Bronchial epithelial cell (primary cell): ENCODE measurements around the gene HSD17B11. TPM values are rescaled to one million over a fixed set of nuclear protein-coding genes. Genes with fewer than 3 reads are reported as not detected.
A peak's percentile ranks its signal among the peaks of the same experiment; 100 is the strongest.
"Not testable (repeated sequence)": the region's sequence is repeated elsewhere in the genome, so short reads cannot be mapped to it uniquely, and the experiment has no call there.

Source experiments
- DNase-seq: peaks from one replicate; pipeline ENCODE4 v3.0.0-alpha.2; 2010; ENCODE audit warnings: low read depth
- FAIRE-seq: peaks from 2 replicates; lab custom pipeline; 2011; peaks lifted over from hg19 to GRCh38; lab: Jason Lieb, UNC
- H3K27me3 ChIP-seq: 2 replicates; pipeline ENCODE4 v1.5.1; 2011; ENCODE audit warnings: low read length; ENCODE audit not compliant: control insufficient read depth, insufficient read depth
- H3K36me3 ChIP-seq: 2 replicates; pipeline ENCODE4 v1.5.1; 2011; ENCODE audit warnings: low read length; ENCODE audit not compliant: control insufficient read depth, insufficient read depth
- H3K4me3 ChIP-seq: 2 replicates; pipeline ENCODE4 v1.5.1; 2011; ENCODE audit warnings: mild to moderate bottlenecking, low read depth, low read length, control low read depth
- total RNA-seq: library from RNA; depleted of rRNA; stranded (reverse); fragments of >200 nt; gene quantifications from 2 replicates; pipeline ENCODE4 v1.2.1, GENCODE V29; 2014
- TF ChIP-seq, protein P1 (sequence below): IDR thresholded peaks from 2 replicates; pipeline ENCODE4 v1.5.1; 2011; ENCODE audit warnings: mild to moderate bottlenecking, moderate library complexity, low read length, control low read depth, inconsistent platforms; ENCODE audit not compliant: insufficient read depth, severe bottlenecking

HSD17B11 gene
- total RNA-seq, 1 donor from 2014 or later: 1.8 TPM

DNA sequence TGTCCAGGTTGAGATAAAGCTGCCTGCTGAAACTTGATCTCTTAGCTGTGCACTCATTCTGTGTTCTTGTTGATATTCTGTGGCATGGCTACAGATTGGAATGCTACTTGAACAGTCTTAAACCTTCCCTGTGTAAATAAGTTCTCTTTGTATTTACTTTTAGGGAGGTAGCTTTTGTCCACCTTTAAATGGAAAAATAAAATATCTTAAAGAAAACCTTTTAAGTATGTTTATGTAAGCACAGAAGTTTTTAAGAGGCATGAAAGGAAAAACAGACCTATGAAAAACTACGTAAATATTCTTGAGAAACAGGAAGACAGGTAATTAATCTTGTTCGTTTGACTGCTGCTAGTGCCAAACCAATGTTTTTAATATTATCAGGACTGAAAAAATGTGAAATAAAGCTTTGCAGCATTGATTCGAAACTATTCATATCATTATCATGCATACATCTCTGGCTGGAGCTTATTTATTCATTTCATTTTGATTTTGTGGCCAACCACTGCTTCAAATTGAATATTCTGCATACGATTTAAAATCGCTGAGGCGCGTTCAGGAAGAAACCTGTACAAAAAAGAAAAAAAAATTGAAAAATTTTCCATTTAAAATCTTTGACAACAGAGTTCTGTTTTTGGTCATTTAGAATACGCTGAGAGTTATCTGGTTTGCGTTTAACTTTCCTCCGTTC is 86.1 kb downstream of the HSD17B11 start:
- Histone ChIP-seq H3K36me3 (no peaks in the 10 kb centered on the region), H3K27me3 (no peaks in the 10 kb centered on the region), H3K4me3 (peak overlapping the region; percentile 21)
- TF ChIP-seq, protein P1, sequence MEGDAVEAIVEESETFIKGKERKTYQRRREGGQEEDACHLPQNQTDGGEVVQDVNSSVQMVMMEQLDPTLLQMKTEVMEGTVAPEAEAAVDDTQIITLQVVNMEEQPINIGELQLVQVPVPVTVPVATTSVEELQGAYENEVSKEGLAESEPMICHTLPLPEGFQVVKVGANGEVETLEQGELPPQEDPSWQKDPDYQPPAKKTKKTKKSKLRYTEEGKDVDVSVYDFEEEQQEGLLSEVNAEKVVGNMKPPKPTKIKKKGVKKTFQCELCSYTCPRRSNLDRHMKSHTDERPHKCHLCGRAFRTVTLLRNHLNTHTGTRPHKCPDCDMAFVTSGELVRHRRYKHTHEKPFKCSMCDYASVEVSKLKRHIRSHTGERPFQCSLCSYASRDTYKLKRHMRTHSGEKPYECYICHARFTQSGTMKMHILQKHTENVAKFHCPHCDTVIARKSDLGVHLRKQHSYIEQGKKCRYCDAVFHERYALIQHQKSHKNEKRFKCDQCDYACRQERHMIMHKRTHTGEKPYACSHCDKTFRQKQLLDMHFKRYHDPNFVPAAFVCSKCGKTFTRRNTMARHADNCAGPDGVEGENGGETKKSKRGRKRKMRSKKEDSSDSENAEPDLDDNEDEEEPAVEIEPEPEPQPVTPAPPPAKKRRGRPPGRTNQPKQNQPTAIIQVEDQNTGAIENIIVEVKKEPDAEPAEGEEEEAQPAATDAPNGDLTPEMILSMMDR: no peak
- DNase-seq (peak; percentile 80), FAIRE-seq (no peak)

DNA sequence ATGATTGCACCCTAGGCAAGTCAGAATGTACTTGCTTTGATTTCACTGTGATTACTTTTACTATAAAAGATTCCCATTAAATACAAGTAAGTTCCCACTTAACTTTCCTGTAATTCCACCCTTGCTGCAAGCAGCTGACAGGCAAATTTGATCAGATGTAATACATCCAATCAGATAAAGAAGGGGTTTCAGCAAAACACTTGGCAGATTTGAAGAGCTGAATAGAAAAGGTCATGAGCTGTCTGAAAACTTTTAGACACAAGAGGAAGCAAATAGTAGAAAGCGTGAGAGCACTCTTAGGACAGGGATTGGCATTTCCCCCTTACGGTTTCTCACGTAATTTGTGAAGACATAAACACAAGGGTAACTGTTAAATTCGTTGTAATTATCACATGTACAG is 91.1 kb downstream of the HSD17B11 start:
- no peaks in the 10 kb centered on the region for H3K36me3 ChIP-seq
- FAIRE-seq: no peak
- no peaks in the 10 kb centered on the region for H3K27me3 ChIP-seq
- H3K4me3 ChIP-seq: no peak overlapping the region
- no peak for DNase-seq
- TF ChIP-seq, protein P1: no peak

DNA sequence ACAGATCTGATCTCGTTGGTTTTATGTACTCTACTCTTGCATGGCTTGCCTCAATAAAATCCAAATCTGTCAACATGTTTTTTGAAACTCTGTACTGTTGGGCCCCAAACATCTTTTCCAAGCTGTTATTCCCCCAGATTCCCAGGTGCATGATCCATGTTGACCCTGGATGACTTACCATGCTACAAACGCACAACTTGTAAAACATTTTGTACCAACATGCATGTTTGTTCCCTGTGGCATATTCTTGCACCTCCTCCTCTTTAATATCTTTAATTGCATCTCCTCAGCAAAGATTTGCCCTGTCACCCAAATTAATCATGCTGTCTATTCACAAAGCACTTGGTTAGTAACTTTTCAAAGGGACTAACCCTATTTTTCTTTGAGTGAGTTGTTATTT is 92.6 kb downstream of the HSD17B11 start:
- FAIRE-seq (no peak), DNase-seq (no peak)
- Histone ChIP-seq H3K4me3 (no peak overlapping the region), H3K36me3 (no peaks in the 10 kb centered on the region), H3K27me3 (no peaks in the 10 kb centered on the region)
- TF ChIP-seq, protein P1: no peak

DNA sequence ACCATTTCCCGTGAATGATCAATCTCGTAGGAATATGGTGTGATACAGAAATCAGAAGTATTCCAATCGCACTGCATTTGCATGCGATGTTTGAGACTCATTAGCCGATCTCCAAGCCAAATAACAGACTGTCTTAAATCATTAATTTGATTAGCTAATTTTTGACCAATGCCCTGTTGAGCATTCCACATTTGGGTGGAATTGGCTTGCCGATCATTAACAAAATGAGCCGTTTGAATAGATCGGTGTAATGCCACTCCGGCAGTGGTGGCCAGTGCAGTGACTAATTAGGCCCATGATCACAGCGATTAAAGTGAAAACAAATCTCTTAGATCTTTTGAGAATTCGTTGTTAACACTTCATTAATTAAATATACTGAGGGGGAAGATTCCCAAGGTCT is 96.1 kb downstream of the HSD17B11 start:
- H3K36me3 ChIP-seq, H3K4me3 ChIP-seq, FAIRE-seq, DNase-seq, H3K27me3 ChIP-seq: not testable (repeated sequence)

GRCh38 chr4:87293889-87294288 is 97.1 kb downstream of the HSD17B11 start:
- not testable (repeated sequence) for H3K36me3 ChIP-seq, FAIRE-seq, H3K4me3 ChIP-seq, DNase-seq, H3K27me3 ChIP-seq

- TF ChIP-seq, protein P1: no peak
- Histone ChIP-seq H3K36me3 (no peaks in the 10 kb centered on the region), H3K27me3 (no peaks in the 10 kb centered on the region), H3K4me3 (no peak overlapping the region)
- FAIRE-seq (no peak), DNase-seq (no peak)
These were observed 104.0 kb downstream of the HSD17B11 start for GRCh38 chr4:87286970-87287369.

Other genes with a start within 250 kb of the HSD17B11 start
- 12.9 and 20.5 TPM in 2 replicates for gene KLHL8, start 170.6 kb downstream of the HSD17B11 start, total RNA-seq
- not detected in 2 replicates for gene HSD17B13, start 68.3 kb downstream of the HSD17B11 start, total RNA-seq
- 19.0 and 19.1 TPM in 2 replicates for gene NUDT9, start 31.4 kb upstream of the HSD17B11 start, total RNA-seq
- not detected in 2 replicates for gene SPARCL1, start 138.2 kb upstream of the HSD17B11 start, total RNA-seq
- gene DSPP, start 217.3 kb upstream of the HSD17B11 start, total RNA-seq: not detected in 2 replicates